Glutamatergic neuron (in vitro differentiated cells): ENCODE data around the gene CLIC6. TPM values are rescaled to one million over a fixed set of nuclear protein-coding genes. Genes with fewer than 3 reads are reported as not detected.

Source experiments
- DNase-seq: peaks from one replicate; pipeline ENCODE4 v3.0.0; 2022
- H3K27ac Mint-ChIP-seq: one replicate; pipeline ENCODE4 v1.8.0; 2020; ENCODE audit warnings: mild to moderate bottlenecking, mixed read lengths, inconsistent platforms; ENCODE audit not compliant: unreplicated experiment
- H3K27me3 Mint-ChIP-seq: one replicate; pipeline ENCODE4 v1.8.0; 2020; ENCODE audit warnings: mild to moderate bottlenecking, moderate library complexity, mixed read lengths, inconsistent platforms; ENCODE audit not compliant: unreplicated experiment
- H3K36me3 Mint-ChIP-seq: one replicate; pipeline ENCODE4 v1.8.0; 2020; ENCODE audit warnings: mild to moderate bottlenecking, mixed read lengths, inconsistent platforms; ENCODE audit not compliant: unreplicated experiment
- H3K4me1 Mint-ChIP-seq: one replicate; pipeline ENCODE4 v1.8.0; 2020; ENCODE audit warnings: mild to moderate bottlenecking, low read depth, mixed read lengths, inconsistent platforms; ENCODE audit not compliant: unreplicated experiment
- H3K4me3 Mint-ChIP-seq: one replicate; pipeline ENCODE4 v1.8.0; 2020; ENCODE audit warnings: mild to moderate bottlenecking, mixed read lengths, inconsistent platforms; ENCODE audit not compliant: unreplicated experiment
- H3K9me3 Mint-ChIP-seq: one replicate; pipeline ENCODE4 v1.8.0; 2020; ENCODE audit warnings: mild to moderate bottlenecking, moderate library complexity, mixed read lengths, inconsistent platforms; ENCODE audit not compliant: unreplicated experiment
- CTCF ChIP-seq: fragments of 200-600 bp; sonication (generic); IDR thresholded peaks from one replicate; pipeline ENCODE4 v1.5.0; 2021; ENCODE audit not compliant: partially characterized antibody, unreplicated experiment
- total RNA-seq: library from RNA; stranded (reverse); fragmentation: NEBNext Ultra II Directional; extraction: Animal tissue kit (Norgen Biotek cat#: 25700); gene quantifications from one replicate; pipeline ENCODE4 v1.2.1, GENCODE V29; 2021; ENCODE audit not compliant: unreplicated experiment

CLIC6 gene
- total RNA-seq, 1 donor from 2014 or later, result 0.17 TPM

- DNase-seq, result no peak
- Mint-ChIP-seq H3K4me3 (no peak overlapping the region), H3K4me1 (no peaks in the 10 kb centered on the region), H3K36me3 (peaks cover 6% of the 10 kb centered on the region), H3K27ac (no peak overlapping the region), H3K27me3 (no peaks in the 10 kb centered on the region), H3K9me3 (no peaks in the 10 kb centered on the region)
- TF ChIP-seq CTCF, result no peak
These were observed 19.0 kb downstream of the CLIC6 start for GRCh38 chr21:34687745-34688144.

GRCh38 chr21:34688145-34688544 is 19.4 kb downstream of the CLIC6 start:
- peak; percentile 82 for DNase-seq
- Mint-ChIP-seq H3K36me3 (peaks cover 5% of the 10 kb centered on the region), H3K27me3 (no peaks in the 10 kb centered on the region), H3K4me3 (no peak overlapping the region), H3K27ac (no peak overlapping the region), H3K9me3 (no peaks in the 10 kb centered on the region), H3K4me1 (no peaks in the 10 kb centered on the region)
- peak; percentile 72 for TF ChIP-seq CTCF

- H3K4me1 Mint-ChIP-seq, result no peaks in the 10 kb centered on the region
- H3K4me3 Mint-ChIP-seq, result no peak overlapping the region
- H3K9me3 Mint-ChIP-seq, result no peaks in the 10 kb centered on the region
- H3K36me3 Mint-ChIP-seq, result no peaks in the 10 kb centered on the region
- H3K27ac Mint-ChIP-seq, result no peak overlapping the region
- no peak for DNase-seq
- no peak for TF ChIP-seq CTCF
- H3K27me3 Mint-ChIP-seq, result no peaks in the 10 kb centered on the region
These were observed 19.9 kb downstream of the CLIC6 start for GRCh38 chr21:34688715-34689114.

GRCh38 chr21:34690041-34690792 is 21.4 kb downstream of the CLIC6 start:
- Mint-ChIP-seq H3K9me3 (no peaks in the 10 kb centered on the region), H3K4me1 (no peaks in the 10 kb centered on the region), H3K27me3 (no peaks in the 10 kb centered on the region), H3K36me3 (no peaks in the 10 kb centered on the region), H3K27ac (no peak overlapping the region), H3K4me3 (no peak overlapping the region)
- no peak for DNase-seq
- TF ChIP-seq CTCF, result no peak

GRCh38 chr21:34690793-34691175 is 22.0 kb downstream of the CLIC6 start:
- H3K36me3 Mint-ChIP-seq, result no peaks in the 10 kb centered on the region

More at GRCh38 chr21:34690793-34691175, 22.0 kb downstream of the CLIC6 start:
- H3K9me3 Mint-ChIP-seq, result no peaks in the 10 kb centered on the region
- no peak for TF ChIP-seq CTCF
- DNase-seq, result no peak
- H3K4me3 Mint-ChIP-seq, result no peak overlapping the region
- H3K27ac Mint-ChIP-seq, result no peak overlapping the region
- no peaks in the 10 kb centered on the region for H3K4me1 Mint-ChIP-seq
- no peaks in the 10 kb centered on the region for H3K27me3 Mint-ChIP-seq
